HepG2 (cell line): ENCODE measurements around the gene HDAC8.
"Not testable (repeated sequence)": the region's sequence is repeated elsewhere in the genome, so short reads cannot be mapped to it uniquely, and the experiment has no call there.

Experiments used
- ARNT ChIP-seq: fragments of 450-650 bp; IDR thresholded peaks from 2 replicates; pipeline ENCODE4 v1.6.1; 2017
- CEBPB ChIP-seq: IDR thresholded peaks from 2 replicates; pipeline ENCODE4 v1.6.1; 2011; ENCODE audit warnings: low read depth, low read length, improper control_type of control experiment, borderline replicate concordance
- MAX ChIP-seq: IDR thresholded peaks from 2 replicates; pipeline ENCODE4 v1.6.1; 2012; ENCODE audit warnings: inconsistent platforms
- MED13 ChIP-seq: sonication (generic); formaldehyde crosslinking; IDR thresholded peaks from 2 replicates; pipeline ENCODE4 v1.5.0; 2020; ENCODE audit warnings: missing genetic modification reagents
- MXI1 ChIP-seq: IDR thresholded peaks from 3 replicates; pipeline ENCODE4 v1.6.1; 2012; ENCODE audit warnings: low read depth, low read length, inconsistent platforms, borderline replicate concordance
- PHB2 ChIP-seq: fragments of 450-650 bp; IDR thresholded peaks from 2 replicates; pipeline ENCODE4 v1.6.1; 2018; ENCODE audit not compliant: partially characterized antibody
- PHF8 ChIP-seq: sonication (generic); formaldehyde crosslinking; IDR thresholded peaks from 2 replicates; pipeline ENCODE4 v1.5.0; 2020; ENCODE audit warnings: missing genetic modification reagents
- POLR2A ChIP-seq, 2 experiments: IDR thresholded peaks; 2 replicates each; pipeline ENCODE4 v1.6.1; 2011; ENCODE audit warnings: low read depth in 2 of 2, low read length in 2 of 2, mild to moderate bottlenecking in 1 of 2, moderate library complexity in 1 of 2; ENCODE audit not compliant: insufficient read depth in 1 of 2
- PREB ChIP-seq: sonication (generic); formaldehyde crosslinking; IDR thresholded peaks from 2 replicates; pipeline ENCODE4 v1.4.0; 2020; ENCODE audit warnings: missing genetic modification reagents
- ZBTB20 ChIP-seq: sonication (generic); formaldehyde crosslinking; IDR thresholded peaks from 2 replicates; pipeline ENCODE4 v1.8.1; 2023; ENCODE audit warnings: missing genetic modification reagents, low read depth, mild to moderate bottlenecking, borderline replicate concordance
- ZFP1 ChIP-seq: IDR thresholded peaks from 2 replicates; pipeline ENCODE4 v1.6.1; 2016
- ZFP62 ChIP-seq: sonication (generic); formaldehyde crosslinking; IDR thresholded peaks from 2 replicates; pipeline ENCODE4 v1.4.0; 2020; ENCODE audit warnings: missing genetic modification reagents
- TF ChIP-seq, protein P1 (sequence below): sonication (generic); formaldehyde crosslinking; IDR thresholded peaks from 2 replicates; pipeline ENCODE4 v1.5.0; 2020; ENCODE audit warnings: mild to moderate bottlenecking, missing genetic modification reagents, moderate library complexity
- TF ChIP-seq, protein P2 (sequence below): sonication (generic); formaldehyde crosslinking; IDR thresholded peaks from 2 replicates; pipeline ENCODE4 v1.4.0; 2020; ENCODE audit warnings: mild to moderate bottlenecking, missing genetic modification reagents

- TF ChIP-seq ZBTB20 (CRISPR knock-in tag); MED13; POLR2A (IDR thresholded peaks at IDR 0.05; ENCODE audit: insufficient read depth in 1 of 2, low read depth in 2 of 2, low read length in 2 of 2); MAX; PHB2; PREB (CRISPR knock-in tag); CEBPB; PHF8 (CRISPR knock-in tag); ZFP1 (CRISPR knock-in tag); ARNT; MXI1; ZFP62: not testable (repeated sequence)
- TF ChIP-seq, protein P1, sequence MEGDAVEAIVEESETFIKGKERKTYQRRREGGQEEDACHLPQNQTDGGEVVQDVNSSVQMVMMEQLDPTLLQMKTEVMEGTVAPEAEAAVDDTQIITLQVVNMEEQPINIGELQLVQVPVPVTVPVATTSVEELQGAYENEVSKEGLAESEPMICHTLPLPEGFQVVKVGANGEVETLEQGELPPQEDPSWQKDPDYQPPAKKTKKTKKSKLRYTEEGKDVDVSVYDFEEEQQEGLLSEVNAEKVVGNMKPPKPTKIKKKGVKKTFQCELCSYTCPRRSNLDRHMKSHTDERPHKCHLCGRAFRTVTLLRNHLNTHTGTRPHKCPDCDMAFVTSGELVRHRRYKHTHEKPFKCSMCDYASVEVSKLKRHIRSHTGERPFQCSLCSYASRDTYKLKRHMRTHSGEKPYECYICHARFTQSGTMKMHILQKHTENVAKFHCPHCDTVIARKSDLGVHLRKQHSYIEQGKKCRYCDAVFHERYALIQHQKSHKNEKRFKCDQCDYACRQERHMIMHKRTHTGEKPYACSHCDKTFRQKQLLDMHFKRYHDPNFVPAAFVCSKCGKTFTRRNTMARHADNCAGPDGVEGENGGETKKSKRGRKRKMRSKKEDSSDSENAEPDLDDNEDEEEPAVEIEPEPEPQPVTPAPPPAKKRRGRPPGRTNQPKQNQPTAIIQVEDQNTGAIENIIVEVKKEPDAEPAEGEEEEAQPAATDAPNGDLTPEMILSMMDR (CRISPR knock-in tag): not testable (repeated sequence)
- TF ChIP-seq, protein P2, sequence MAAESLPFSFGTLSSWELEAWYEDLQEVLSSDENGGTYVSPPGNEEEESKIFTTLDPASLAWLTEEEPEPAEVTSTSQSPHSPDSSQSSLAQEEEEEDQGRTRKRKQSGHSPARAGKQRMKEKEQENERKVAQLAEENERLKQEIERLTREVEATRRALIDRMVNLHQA (CRISPR knock-in tag): not testable (repeated sequence)
Observed at GRCh38 chrX:72490221-72490620, 82.4 kb downstream of the HDAC8 start.
